ENCODE data around the gene DTX4.

- TF ChIP-seq RFX5 (IDR thresholded peaks at IDR 0.05; ENCODE audit: low read depth, low read length): no peak
- peak; percentile 97 for TF ChIP-seq CTCF (conservative IDR thresholded peaks at IDR 0.05; ENCODE audit: low read depth, low read length)
- 0 out of 2 replicates have a peak, but pooled peaks have one; percentile 51 for TF ChIP-seq POLR2A (IDR thresholded peaks at IDR 0.05; ENCODE audit: low read depth, low read length)
- no peak for TF ChIP-seq ELK1 (IDR thresholded peaks at IDR 0.05; ENCODE audit: borderline replicate concordance, low read depth, low read length)
- peak; percentile 88; the same call in 1 of the 2 replicates for TF ChIP-seq MAZ (IDR thresholded peaks at IDR 0.05; ENCODE audit: borderline replicate concordance, low read depth, low read length)
- peak; percentile 98 for TF ChIP-seq RAD21 (IDR thresholded peaks at IDR 0.05; ENCODE audit: low read length)
- TF ChIP-seq MAFK (IDR thresholded peaks at IDR 0.05; ENCODE audit: low read depth, low read length): no peak
- peak; percentile 86 for TF ChIP-seq SMC3 (IDR thresholded peaks at IDR 0.05; ENCODE audit: low read depth, low read length)
- TF ChIP-seq USF2 (IDR thresholded peaks at IDR 0.05; ENCODE audit: low read depth, low read length): no peak
- 0 out of 2 replicates have a peak, but pooled peaks have one; percentile 24 for TF ChIP-seq MXI1 (IDR thresholded peaks at IDR 0.05; ENCODE audit: borderline replicate concordance, low read depth, low read length)
- no peak for TF ChIP-seq FOS (IDR thresholded peaks at IDR 0.05; ENCODE audit: low read depth, low read length)
- no peak for TF ChIP-seq NFE2L2 (IDR thresholded peaks at IDR 0.05; ENCODE audit: low read depth, low read length)
These were observed 36.1 kb upstream of the DTX4 start for GRCh38 chr11:59135648-59136461.
